K562 (cell line): ENCODE data around the gene RRAGB. TPM values are rescaled to one million over a fixed set of nuclear protein-coding genes. Genes with fewer than 3 reads are reported as not detected.

ENCODE experiments used
- ATF1 ChIP-seq, 2 experiments: fragments of 450-650 bp in 1 of 2; IDR thresholded peaks; 2 replicates each; pipeline ENCODE4 v1.6.1; 2016; ENCODE audit warnings: missing compliant biosample characterization in 1 of 2, missing genetic modification characterization in 1 of 2
- ATF3 ChIP-seq, 2 experiments: fragments of 450-650 bp in 1 of 2; sonication (generic) in 1 of 2; formaldehyde crosslinking in 1 of 2; IDR thresholded peaks in 1 of 2; conservative IDR thresholded peaks in 1 of 2; 2 replicates each; pipeline versions ENCODE4 v1.6.1 to v1.8.1; 2016 to 2023; ENCODE audit warnings: mild to moderate bottlenecking in 2 of 2, moderate library complexity in 2 of 2, inconsistent platforms in 1 of 2, missing genetic modification reagents in 1 of 2
- ATF6 ChIP-seq: sonication (generic); formaldehyde crosslinking; IDR thresholded peaks from 2 replicates; pipeline ENCODE4 v1.4.0; 2020; ENCODE audit warnings: mild to moderate bottlenecking, missing genetic modification reagents
- BHLHE40 ChIP-seq: IDR thresholded peaks from 2 replicates; pipeline ENCODE4 v1.6.1; 2011; ENCODE audit warnings: low read length, improper control_type of control experiment
- CBFA2T2 ChIP-seq: fragments of 450-650 bp; conservative IDR thresholded peaks from 2 replicates; pipeline ENCODE4 v1.6.1; 2017; ENCODE audit warnings: mild to moderate bottlenecking
- DMBX1 ChIP-seq: fragments of 250-450 bp; sonication (Bioruptor Pico); IDR thresholded peaks from 2 replicates; pipeline ENCODE4 v1.8.0; 2022; ENCODE audit warnings: inconsistent platforms, mild to moderate bottlenecking, moderate library complexity, borderline replicate concordance
- FOXK2 ChIP-seq, 2 experiments: fragments of 450-650 bp; IDR thresholded peaks in 1 of 2; conservative IDR thresholded peaks in 1 of 2; 2 replicates each; pipeline ENCODE4 v1.6.1; 2016; ENCODE audit warnings: low read depth in 2 of 2, mild to moderate bottlenecking in 1 of 2
- NONO ChIP-seq, 2 experiments: fragments of 200-400 bp in 1 of 2; fragments of 450-650 bp in 1 of 2; formaldehyde crosslinking in 1 of 2; IDR thresholded peaks; 2 replicates each; pipeline ENCODE4 v1.6.1; 2017; ENCODE audit warnings: low read depth in 2 of 2, mild to moderate bottlenecking in 2 of 2, moderate library complexity in 2 of 2, low read length in 1 of 2
- NRF1 ChIP-seq, 2 experiments: fragments of 450-650 bp; IDR thresholded peaks in 1 of 2; conservative IDR thresholded peaks in 1 of 2; 2 replicates each; pipeline ENCODE4 v1.6.1; 2014; ENCODE audit warnings: mild to moderate bottlenecking in 2 of 2
- PHF20 ChIP-seq: fragments of 450-650 bp; IDR thresholded peaks from 2 replicates; pipeline ENCODE4 v1.6.1; 2018; ENCODE audit not compliant: partially characterized antibody
- RFX1 ChIP-seq: fragments of 450-650 bp; IDR thresholded peaks from 2 replicates; pipeline ENCODE4 v1.6.1; 2016; ENCODE audit warnings: mild to moderate bottlenecking, moderate library complexity
- SP2 ChIP-seq: IDR thresholded peaks from 2 replicates; pipeline ENCODE4 v1.6.1; 2011; ENCODE audit warnings: mild to moderate bottlenecking, low read depth, low read length, moderate library complexity; ENCODE audit not compliant: poor library complexity, severe bottlenecking; ENCODE audit errors: extremely low read depth
- USF1 ChIP-seq: sonication (generic); formaldehyde crosslinking; IDR thresholded peaks from 2 replicates; pipeline ENCODE4 v1.9.0; 2022; ENCODE audit warnings: mild to moderate bottlenecking, missing genetic modification reagents
- ZNF12 ChIP-seq: sonication (generic); formaldehyde crosslinking; IDR thresholded peaks from 2 replicates; pipeline ENCODE4 v1.4.0; 2020; ENCODE audit warnings: mild to moderate bottlenecking, missing genetic modification reagents
- ZNF197 ChIP-seq: fragments of 200-800 bp; sonication (Bioruptor generic); IDR thresholded peaks from 2 replicates; pipeline ENCODE4 v1.6.1; 2016; ENCODE audit warnings: low read depth, missing genetic modification characterization, missing compliant biosample characterization
- ZNF778 ChIP-seq: fragments of 450-650 bp; formaldehyde crosslinking; IDR thresholded peaks from 2 replicates; pipeline ENCODE4 v1.4.0; 2020; ENCODE audit warnings: mild to moderate bottlenecking, moderate library complexity
- polyA plus RNA-seq, 8 experiments: library from polyadenylated mRNA; depleted of rRNA in 4 of 8; stranded (reverse) in 5 of 8; unstranded in 3 of 8; fragments of >200 nt; fragmentation: Nextera tagmentation in 2 of 8; fragmentation: Illumina TruSeq in 1 of 8; extraction: Ambion mirVana in 2 of 8; extraction: Trizol in 1 of 8; gene quantifications; 2 replicates each; pipeline versions ENCODE4 v1.2.1 to v1.2.3, GENCODE V29; 2011 to 2014; ENCODE audit warnings: inconsistent platforms in 1 of 8, missing spikeins in 1 of 8
- total RNA-seq, 7 experiments: library from RNA; depleted of rRNA in 6 of 7; stranded (reverse); fragments of >200 nt in 6 of 7; fragmentation: Illumina TruSeq in 2 of 7; extraction: Trizol in 2 of 7; gene quantifications; 2 replicates each; pipeline versions ENCODE4 v1.2.1 to v1.2.3, GENCODE V29; 2011 to 2021; ENCODE audit warnings: low replicate concordance in 1 of 7
- TF ChIP-seq, protein P1 (sequence below), 3 experiments: fragments of 200-800 bp in 1 of 3; fragments of 250-450 bp in 1 of 3; fragments of 450-650 bp in 1 of 3; sonication (Bioruptor Pico) in 1 of 3; sonication (Bioruptor generic) in 1 of 3; formaldehyde crosslinking in 1 of 3; IDR thresholded peaks; 2 replicates each; pipeline versions ENCODE4 v1.6.1 to v1.8.0; 2016 to 2022; ENCODE audit warnings: mild to moderate bottlenecking in 2 of 3, missing genetic modification characterization in 2 of 3, missing compliant biosample characterization in 1 of 3, moderate library complexity in 1 of 3

Gene RRAGB
- total and polyA plus RNA-seq, 9 of the 15 experiments (the other 6 are each of a cell fraction or from before 2014, with no cell fraction given): 5.6 to 15.6 (median 9.1) TPM

GRCh38 chrX:55717521-55718497, at the start of gene RRAGB (continued):
- TF ChIP-seq, protein P1, sequence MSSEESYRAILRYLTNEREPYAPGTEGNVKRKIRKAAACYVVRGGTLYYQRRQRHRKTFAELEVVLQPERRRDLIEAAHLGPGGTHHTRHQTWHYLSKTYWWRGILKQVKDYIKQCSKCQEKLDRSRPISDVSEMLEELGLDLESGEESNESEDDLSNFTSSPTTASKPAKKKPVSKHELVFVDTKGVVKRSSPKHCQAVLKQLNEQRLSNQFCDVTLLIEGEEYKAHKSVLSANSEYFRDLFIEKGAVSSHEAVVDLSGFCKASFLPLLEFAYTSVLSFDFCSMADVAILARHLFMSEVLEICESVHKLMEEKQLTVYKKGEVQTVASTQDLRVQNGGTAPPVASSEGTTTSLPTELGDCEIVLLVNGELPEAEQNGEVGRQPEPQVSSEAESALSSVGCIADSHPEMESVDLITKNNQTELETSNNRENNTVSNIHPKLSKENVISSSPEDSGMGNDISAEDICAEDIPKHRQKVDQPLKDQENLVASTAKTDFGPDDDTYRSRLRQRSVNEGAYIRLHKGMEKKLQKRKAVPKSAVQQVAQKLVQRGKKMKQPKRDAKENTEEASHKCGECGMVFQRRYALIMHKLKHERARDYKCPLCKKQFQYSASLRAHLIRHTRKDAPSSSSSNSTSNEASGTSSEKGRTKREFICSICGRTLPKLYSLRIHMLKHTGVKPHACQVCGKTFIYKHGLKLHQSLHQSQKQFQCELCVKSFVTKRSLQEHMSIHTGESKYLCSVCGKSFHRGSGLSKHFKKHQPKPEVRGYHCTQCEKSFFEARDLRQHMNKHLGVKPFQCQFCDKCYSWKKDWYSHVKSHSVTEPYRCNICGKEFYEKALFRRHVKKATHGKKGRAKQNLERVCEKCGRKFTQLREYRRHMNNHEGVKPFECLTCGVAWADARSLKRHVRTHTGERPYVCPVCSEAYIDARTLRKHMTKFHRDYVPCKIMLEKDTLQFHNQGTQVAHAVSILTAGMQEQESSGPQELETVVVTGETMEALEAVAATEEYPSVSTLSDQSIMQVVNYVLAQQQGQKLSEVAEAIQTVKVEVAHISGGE (CRISPR knock-in tag; IDR thresholded peaks at IDR 0.05): 0 out of 6 replicates have a peak, but pooled peaks of 1 of the 3 experiments have one; percentile 14
- TF ChIP-seq NRF1 (conservative IDR thresholded peaks at IDR 0.05 in 1 of 2, IDR thresholded peaks at IDR 0.05 in 1 of 2) (no peak), BHLHE40 (peak; percentile 82), NONO (IDR thresholded peaks at IDR 0.05; ENCODE audit: low read depth in 2 of 2, low read length in 1 of 2) (no peak), FOXK2 (conservative IDR thresholded peaks at IDR 0.05 in 1 of 2, IDR thresholded peaks at IDR 0.05 in 1 of 2; ENCODE audit: low read depth in 2 of 2) (peak in 1 of 2 experiments; percentile 60; a peak in 1 of 4 replicates), PHF20 (peak; percentile 10), ATF6 (CRISPR knock-in tag) (no peak), RFX1 (peak; percentile 37; the same call in 1 of the 2 replicates), ZNF12 (CRISPR knock-in tag) (no peak), ATF3 (IDR thresholded peaks at IDR 0.05) (peak; percentile 37; the same call in 1 of the 2 replicates), ATF3 (CRISPR knock-in tag; conservative IDR thresholded peaks at IDR 0.05) (no peak), USF1 (CRISPR knock-in tag) (peak; percentile 95), SP2 (peak; percentile 53), DMBX1 (CRISPR knock-in tag) (no peak), ATF1 (CRISPR knock-in tag; IDR thresholded peaks at IDR 0.05) (no peak), ATF1 (tag; IDR thresholded peaks at IDR 0.05) (peak; percentile 29; the same call in 1 of the 2 replicates), CBFA2T2 (peak; percentile 92), ZNF778 (CRISPR knock-in tag) (no peak), ZNF197 (no peak)
